HG02943 (cell line): ENCODE data around the gene SNRPA1.

Experiments used
- ATAC-seq: cut with Tn5 transposase; IDR thresholded peaks from one replicate; pipeline ENCODE4 v1.9.1; 2021; ENCODE audit warnings: mild to moderate bottlenecking, low read depth, moderate library complexity; ENCODE audit not compliant: unreplicated experiment

SNRPA1 gene

DNA sequence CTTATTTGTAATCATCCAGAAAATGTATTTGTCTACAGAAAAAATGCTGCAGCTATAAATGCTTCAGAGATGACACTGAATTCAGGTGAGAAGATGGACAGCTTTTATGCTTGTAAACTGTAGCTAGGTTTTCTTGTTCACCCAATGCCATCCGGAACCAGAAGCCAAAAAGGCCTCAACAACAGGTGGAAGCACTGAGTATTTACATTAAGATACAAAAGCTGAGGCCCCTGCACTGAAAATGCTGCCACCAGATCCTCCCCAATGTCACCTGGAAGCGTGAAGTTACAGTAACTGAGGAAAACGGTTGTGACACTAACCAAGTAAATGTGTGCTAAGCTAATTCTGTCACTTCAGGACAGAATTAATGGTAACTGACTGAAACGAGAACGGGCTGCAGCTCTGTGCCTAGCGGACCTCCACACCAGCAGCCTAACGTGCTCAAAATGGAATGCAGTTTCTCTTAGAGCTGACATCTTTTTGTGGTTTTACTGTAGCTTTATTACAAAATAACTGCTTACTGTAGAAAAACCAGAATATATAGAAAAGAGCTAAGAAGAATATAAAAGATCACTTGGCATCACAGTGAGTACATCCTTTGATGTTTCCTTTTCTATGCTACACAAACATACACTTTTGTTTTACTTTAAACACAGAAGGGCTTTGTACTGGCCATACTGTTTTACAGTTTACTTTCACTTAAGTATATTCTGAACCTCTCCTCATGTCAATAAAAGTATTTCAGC lies 50.8 kb downstream of the SNRPA1 start:
- ATAC-seq = no peak

DNA sequence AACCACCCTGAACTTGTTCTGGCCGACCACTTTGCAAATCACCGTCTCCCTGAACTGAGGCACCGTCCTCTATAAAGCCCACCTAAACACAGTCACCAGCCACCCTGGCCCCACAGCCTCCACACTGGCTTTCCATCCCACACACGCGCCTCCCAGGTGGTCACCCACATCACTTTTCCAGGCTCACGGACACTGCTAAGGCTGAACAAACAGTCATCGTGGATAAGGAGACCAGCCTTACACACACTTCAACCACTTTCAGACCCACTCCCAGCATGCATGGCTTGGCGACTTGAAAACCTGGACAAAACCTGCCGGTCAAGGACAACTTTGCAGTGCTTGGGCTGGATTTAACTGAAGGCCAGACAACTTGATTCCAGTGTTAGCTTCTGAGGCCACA lies 51.6 kb downstream of the SNRPA1 start:
- ATAC-seq = no peak

- no peak for ATAC-seq
These were observed 52.1 kb downstream of the SNRPA1 start for GRCh38 chr15:101242999-101243336.

DNA sequence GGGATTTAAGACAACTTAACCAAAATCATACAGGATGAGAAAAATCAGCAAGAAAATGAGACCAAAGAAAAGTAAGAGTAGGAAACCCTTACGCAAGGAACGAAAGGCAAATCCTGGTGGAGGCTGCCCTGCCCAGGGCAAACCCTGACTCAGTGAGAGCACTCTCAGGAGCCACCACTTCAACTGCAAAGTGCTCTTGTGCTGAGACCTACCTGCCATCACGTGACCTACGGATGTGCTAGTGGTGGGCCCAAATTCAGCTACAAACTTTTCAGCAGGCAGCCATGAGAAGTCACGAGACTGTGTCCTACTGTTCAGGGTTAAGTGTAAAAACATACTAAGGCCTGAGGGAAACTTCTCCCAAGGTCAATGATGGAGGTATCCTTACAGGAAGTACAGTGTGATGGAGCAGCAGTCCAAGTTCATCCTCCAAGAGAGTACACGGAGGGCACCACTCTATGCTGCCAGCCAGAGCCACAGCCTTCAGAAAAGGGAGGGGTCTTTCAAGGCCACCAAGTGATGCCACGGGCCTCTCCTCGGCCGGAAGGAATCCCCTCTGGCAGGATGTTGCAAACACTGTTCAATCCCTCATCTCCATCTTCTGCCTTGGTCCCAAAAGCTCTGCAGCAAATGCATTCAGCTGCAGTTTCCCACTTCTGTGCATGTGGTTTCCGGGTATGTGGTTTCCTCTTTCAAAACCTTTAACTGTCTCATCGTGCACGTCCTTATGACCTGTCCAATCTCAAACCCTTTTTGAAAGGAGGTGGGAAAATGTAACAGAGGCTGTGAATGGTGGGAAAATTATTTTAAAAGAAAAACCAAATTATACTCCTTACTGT lies 52.7 kb downstream of the SNRPA1 start:
- ATAC-seq = peak; percentile 75

GRCh38 chr15:101240358-101240757 lies 54.7 kb downstream of the SNRPA1 start:
- no peak for ATAC-seq

DNA sequence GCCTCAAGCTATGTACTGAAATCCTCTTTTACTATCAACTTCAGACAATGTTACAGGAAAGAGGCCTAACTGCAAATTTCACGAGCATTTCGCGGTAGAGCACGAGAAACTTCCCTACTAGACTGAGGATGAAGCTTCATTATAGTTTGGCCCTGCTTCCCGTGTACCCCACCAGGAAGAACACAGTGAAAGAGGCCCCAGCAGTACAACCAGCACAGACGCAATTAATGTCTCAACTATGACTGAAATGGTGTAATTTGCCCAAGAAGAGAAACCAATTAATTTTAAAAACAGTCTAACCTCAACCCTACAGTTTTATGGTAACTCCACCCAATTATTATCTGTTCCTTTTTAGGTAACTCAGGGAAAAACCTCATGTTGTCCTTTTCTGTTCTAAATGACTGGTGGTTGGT lies 55.3 kb downstream of the SNRPA1 start:
- ATAC-seq = no peak

GRCh38 chr15:101237251-101237650 lies 57.8 kb downstream of the SNRPA1 start:
- no peak for ATAC-seq

DNA sequence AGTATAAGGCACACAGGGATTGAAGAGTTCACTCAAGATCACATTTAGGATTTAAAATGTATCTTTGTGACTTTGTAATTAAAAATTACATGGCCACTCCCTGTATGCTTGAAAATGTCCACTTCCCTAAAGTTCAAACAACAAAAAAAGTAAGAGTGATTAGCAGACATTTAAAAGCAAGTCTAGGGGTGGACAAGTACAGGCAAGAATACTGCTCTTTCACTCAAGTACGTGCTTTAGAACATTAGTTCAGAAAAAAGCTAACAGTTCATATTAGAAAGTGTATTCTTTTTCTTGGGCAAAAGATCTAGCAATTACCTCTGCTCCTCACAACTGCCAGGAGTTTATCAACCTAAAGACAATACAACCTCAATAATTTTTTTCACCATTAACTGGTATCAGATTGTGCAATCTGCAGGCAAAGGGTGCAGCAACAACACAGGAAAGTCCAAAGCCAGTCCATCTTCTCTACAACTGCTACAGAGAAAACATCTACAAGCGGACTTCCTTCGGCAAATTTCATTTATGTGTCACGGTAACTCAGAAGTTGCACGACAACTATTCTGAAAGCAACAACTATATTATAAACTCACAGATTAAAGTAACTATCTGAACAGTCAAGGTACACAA lies 61.3 kb downstream of the SNRPA1 start:
- ATAC-seq = no peak

DNA sequence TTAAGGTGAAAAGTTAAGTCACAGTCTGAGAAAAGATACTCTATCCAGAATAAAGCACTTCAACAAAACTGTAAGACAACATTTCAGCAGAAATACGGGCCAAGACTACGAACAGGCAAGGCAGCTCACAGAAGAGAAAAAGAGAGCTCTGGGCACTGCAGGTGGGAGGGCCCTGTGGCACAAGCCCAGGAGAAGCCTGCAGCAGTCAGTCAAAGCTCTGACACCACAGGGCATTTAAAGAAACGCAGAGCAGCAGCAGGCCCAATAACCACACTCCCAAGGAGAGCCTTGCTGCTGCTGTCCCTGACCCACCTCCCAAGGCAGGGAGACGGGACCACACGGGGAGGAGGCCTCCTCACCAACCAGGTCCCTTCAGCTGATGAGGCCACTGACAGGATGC lies 62.4 kb downstream of the SNRPA1 start:
- no peak for ATAC-seq
